Fibroblast of skin of abdomen (primary cell): ENCODE data around the gene IFT27.
A peak's percentile ranks its signal among the peaks of the same experiment; 100 is the strongest.
"Not testable (repeated sequence)": the region's sequence is repeated elsewhere in the genome, so short reads cannot be mapped to it uniquely, and the experiment has no call there.

Source experiments
- DNase-seq: peaks from one replicate; pipeline ENCODE4 v3.0.0-alpha.2; 2013

IFT27 gene

GRCh38 chr22:36764641-36765040, 11.3 kb downstream of the IFT27 start:
- DNase-seq = no peak

GRCh38 chr22:36764060-36764459, 11.9 kb downstream of the IFT27 start:
- DNase-seq = no peak

- DNase-seq = no peak
These were observed 12.3 kb downstream of the IFT27 start for GRCh38 chr22:36763576-36763975.

GRCh38 chr22:36762687-36763260, 13.1 kb downstream of the IFT27 start:
- DNase-seq = peak; percentile 17

- no peak for DNase-seq
These were observed 14.2 kb downstream of the IFT27 start for GRCh38 chr22:36761553-36762240.

GRCh38 chr22:36760786-36761185, 15.1 kb downstream of the IFT27 start:
- no peak for DNase-seq

GRCh38 chr22:36759481-36760159, 16.3 kb downstream of the IFT27 start:
- no peak for DNase-seq

- DNase-seq = no peak
These were observed 17.1 kb downstream of the IFT27 start for GRCh38 chr22:36758792-36759271.

- peak; percentile 58 for DNase-seq
These were observed 18.2 kb downstream of the IFT27 start for GRCh38 chr22:36757668-36758211.

- DNase-seq = no peak
These were observed 18.9 kb downstream of the IFT27 start for GRCh38 chr22:36756746-36757655.

- DNase-seq = no peak
These were observed 19.9 kb downstream of the IFT27 start for GRCh38 chr22:36756031-36756430.

GRCh38 chr22:36755316-36755715, 20.6 kb downstream of the IFT27 start:
- DNase-seq = no peak

GRCh38 chr22:36754881-36755280, 21.0 kb downstream of the IFT27 start:
- not testable (repeated sequence) for DNase-seq

- no peak for DNase-seq
These were observed 22.0 kb downstream of the IFT27 start for GRCh38 chr22:36753916-36754315.

GRCh38 chr22:36753120-36753802, 22.7 kb downstream of the IFT27 start:
- no peak for DNase-seq

GRCh38 chr22:36746375-36746970, 29.4 kb downstream of the IFT27 start:
- no peak for DNase-seq

GRCh38 chr22:36745301-36745995, 30.5 kb downstream of the IFT27 start:
- DNase-seq = no peak

GRCh38 chr22:36744791-36745190, 31.1 kb downstream of the IFT27 start:
- no peak for DNase-seq

GRCh38 chr22:36744413-36744765, 31.5 kb downstream of the IFT27 start:
- DNase-seq = no peak

- DNase-seq = no peak
These were observed 32.1 kb downstream of the IFT27 start for GRCh38 chr22:36743591-36744412.
